NCI-H748 treated with DMSO at 0.1 percent for 48 hours (cell line): ENCODE measurements around the gene TSC2.
"Not testable (repeated sequence)": the region's sequence is repeated elsewhere in the genome, so short reads cannot be mapped to it uniquely, and the experiment has no call there.

Experiments used
- DNase-seq: peaks from one replicate; lab custom pipeline; 2025; lab: John Stamatoyannopoulos, UW

Gene TSC2

DNA sequence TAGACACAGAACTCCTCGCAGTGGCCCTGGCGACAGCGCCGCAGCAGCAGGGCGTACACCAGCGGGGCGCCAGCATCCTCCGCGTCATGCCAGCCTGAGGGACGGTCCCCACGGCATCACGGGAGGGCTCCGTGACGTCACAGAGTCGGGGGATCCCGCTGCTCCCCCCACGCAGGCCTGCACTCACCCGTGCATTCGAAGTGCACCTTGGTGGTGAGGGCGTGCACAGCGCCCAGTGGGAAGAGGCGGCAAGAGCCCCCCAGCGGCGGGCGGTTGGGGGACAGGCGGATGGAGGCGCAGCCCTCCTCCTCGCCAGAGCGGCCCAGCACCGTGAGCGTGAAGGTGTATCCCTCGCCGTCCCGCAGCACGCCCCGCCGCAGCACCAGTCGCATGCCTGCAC, 58.4 kb downstream of the TSC2 start:
- not testable (repeated sequence) for DNase-seq

DNA sequence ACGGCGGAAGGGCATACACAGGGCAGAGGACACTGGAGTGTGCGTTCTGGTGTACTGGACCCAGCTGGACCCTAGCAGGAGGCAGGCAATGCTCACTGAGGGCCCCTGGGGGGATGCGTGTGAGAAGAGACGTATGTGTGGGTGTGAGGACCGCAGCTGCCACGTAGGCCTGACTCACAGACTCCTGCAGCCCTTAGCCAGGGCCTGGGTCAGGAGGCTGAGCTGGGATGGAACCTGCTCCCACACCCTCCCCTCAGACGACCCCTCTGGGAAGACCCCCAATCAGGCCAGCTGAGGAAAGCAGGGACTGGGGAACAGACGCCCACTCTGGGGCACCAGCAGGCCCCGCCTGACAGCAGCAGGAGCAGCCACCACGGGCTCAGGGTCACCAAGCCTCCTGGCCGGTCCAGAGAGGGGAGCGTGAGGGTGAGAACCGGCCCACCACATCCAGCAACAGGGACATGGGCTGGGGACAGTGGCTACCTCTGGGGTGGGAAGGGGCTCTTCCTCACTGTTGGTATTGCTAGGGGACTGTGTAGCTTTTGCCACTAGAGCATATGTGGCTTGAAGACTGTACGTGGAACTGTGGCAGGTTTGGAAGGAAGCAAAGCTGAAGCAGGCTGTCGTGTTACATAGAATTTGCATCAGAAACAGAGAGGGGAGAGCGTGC, 59.5 kb downstream of the TSC2 start:
- DNase-seq: not testable (repeated sequence)

DNA sequence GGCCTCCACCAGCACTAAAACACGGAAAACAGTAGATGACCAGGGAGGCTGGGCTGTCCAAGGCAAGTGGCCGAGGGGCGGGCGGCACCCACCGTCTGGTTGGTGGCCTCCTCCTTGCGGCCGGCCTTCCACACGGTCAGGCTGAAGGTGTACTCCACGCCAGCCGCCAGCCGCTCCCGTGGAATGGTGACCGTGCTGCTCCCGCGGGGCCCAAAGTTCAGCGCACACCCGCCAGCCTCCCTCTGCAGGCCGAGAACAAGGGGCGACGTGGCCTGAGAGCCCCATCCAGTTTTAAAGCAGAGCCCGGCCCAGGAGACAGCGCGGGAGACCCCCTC, 60.0 kb downstream of the TSC2 start:
- not testable (repeated sequence) for DNase-seq

DNA sequence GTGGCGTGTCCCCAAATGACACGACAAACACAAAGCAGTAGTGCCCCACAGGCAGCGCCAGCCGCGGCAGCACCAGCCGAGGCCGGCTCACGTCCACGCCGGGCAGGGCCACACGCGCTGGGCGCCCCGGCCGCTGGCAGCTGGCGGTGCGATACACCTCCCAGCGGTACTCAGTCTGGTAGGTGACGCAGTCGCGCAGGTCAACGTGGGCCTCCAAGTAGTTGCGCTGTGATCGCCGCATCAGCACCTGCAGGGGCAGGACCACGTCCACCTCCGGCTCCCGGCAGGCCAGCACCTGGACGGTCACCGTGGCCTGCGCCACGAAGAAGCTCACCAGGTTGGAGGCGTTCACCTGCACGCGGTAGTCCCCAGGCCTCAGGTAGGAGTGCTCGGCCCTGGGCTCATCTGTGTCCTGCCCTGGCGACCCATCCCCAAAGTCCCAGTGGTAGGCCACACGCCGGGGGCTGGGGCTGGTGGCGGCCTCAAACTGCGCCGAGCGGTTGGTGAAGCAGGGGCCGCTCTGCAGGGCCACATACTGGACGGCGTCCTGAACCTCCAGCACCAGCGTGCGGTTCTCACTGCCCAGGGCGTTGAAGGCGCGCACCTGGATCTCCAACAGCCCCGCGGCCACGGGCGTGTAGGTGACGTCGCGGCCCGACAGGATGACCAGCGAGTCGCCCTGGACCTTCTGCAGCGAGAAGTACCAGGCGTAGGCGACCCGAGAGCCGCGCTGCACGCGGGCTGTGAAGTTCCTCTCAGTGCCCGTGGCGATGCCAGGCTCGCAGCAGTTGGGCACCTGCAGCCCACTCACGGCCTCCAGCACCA, 60.9 kb downstream of the TSC2 start:
- not testable (repeated sequence) for DNase-seq

DNA sequence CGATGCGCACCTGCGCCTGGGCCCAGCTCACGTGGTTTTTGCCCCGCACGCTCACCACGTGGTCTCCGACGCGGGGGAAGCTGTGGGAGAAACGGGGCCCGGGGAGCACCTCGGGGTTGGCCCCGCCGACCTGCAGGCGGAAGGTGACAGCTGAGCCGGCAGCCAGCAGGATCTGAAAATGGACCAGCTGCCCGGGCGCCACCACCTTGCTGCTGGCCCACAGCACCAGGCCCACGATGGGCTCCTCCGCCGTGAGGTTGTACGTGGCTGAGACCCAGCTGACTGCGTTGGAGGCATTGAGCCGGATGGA, 61.4 kb downstream of the TSC2 start:
- DNase-seq: not testable (repeated sequence)

DNA sequence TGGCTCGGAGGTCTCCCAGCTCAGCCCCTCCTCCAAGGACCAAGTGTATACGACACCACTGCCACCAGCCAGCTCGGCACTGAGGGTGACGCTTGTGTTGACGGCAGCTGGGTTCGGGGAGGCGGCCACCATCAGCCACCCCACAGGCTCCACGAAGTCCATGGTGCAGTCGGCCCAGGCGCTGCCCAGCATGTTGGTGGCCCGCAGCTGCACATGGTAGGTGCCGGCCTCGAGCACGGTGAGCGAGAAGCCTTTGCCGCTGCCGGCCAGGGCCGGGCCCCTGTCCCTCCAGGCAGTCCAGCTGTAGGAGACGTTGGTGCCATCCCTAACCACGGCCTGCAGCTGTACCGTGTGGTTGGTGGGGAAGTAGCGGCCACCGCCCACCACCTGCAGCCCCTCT, 62.1 kb downstream of the TSC2 start:
- DNase-seq: not testable (repeated sequence)

DNA sequence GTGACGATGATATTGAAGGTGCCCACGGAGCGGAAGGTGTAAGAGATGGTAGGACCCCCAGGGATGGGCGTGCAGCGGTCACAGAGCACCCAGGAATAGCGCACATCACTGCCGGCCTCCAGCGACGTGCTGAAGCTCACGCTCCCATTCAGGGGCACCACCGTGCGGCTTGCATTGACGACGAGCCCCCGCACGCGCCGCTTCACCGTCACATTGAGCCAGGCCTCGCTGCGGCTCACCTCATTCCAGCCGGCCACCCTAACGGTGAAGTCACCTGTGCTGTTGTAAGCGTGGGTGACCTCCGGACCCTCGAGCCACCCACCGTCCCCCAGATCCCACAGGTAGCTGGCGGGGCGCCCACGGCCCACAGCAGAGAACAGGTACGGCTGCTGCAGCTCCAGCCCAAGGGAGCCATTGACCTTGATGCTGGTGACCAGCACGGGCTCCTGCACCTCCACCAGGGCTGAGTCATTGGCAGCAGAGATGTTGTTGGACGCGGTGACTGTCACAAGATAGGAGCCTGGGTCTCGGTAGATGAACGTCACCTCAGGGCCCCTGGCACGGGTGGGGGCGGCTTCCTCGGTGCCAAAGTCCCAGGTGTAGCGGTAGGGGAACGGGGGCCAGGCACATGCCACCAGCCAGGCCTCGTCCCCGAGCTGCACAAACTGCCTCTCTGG, 62.7 kb downstream of the TSC2 start:
- DNase-seq: not testable (repeated sequence)

DNA sequence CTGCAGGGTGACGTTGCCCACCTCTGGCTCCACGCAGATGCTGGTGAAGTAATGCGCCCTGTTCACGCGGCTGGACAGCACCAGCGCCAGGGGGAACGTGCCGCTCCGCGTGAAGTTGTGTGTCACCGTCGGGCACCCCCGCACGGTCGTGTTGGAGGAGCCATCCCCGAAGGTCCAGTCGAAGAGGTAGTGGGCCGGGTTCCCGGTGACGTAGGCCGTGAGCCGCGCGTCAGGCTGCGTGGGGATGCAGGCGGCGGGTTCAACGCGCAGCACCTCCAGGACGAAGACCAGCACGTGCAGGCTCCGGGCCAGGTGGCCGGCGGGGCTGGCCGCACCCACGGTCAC, 63.2 kb downstream of the TSC2 start:
- not testable (repeated sequence) for DNase-seq

DNA sequence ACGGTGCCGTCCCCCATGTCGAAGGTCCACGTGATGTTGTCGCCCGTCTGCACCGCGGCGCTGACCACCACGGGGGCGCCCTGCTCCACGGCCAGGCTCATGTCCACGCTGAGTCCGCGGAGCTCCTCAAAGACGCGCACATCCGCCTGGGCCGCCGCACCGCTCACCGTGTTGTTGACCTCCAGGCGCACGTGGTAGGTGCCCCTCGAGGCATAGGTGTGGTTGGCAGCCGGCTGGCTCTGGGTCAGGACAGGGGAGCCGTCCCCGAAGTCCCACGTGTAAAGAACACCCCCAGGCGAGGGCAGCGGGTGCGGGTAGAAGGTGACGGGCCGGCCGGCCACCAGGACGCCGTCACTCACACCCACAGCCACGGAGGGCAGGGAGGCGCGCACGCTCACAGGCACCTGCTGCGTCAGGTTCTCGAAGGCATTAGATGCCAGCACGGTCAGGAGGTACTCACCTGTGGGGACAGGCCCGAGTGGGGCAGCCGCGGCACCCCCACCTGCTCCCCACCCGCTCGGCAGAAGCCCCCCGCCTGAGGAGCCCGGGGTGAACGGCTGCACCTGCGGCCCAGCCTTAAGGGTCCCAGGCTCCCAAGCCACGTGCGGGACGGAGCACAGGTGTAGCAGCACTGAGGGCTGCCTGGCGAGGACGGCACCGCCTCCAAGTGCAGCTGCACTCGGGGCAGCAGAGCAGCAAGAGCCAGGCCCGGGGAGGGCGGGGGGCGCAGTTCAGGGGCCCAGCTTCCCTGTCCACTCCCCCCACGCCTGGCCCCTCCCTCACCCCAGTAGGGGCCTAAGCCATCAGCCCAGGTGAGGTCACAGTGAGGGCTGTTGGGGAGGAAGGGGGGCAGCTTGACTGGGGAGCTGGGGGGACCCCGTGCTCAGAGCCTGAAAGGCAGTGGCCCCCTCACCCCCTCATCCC, 63.9 kb downstream of the TSC2 start:
- DNase-seq: not testable (repeated sequence)

DNA sequence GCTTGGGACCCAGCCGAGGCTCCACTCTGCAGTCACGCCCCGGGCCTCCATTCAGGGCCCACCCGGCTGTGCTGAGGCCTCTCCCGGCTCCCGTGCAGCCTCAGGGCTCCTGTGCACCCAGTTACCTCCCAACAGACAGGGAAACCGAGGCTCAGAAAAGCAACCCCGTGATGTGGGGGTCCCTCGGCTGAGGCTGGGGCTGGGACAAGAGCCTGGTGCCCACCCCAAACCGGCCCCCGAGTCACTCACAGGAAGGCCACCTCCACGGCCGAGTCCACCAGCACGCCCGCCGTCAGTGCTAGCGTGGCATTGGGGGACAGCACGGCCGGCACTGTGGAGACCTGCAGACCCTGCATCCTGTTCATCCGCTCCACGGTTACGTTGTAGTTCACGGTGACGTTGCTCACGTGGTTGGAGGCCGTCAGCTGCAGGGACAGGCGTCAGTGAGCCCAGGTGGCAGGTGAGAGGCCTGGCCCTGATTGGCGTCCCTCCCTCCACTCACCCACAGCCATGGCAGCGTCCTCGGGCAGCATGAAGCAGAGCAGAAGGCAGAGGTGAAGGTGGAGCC, 64.8 kb downstream of the TSC2 start:
- not testable (repeated sequence) for DNase-seq

DNA sequence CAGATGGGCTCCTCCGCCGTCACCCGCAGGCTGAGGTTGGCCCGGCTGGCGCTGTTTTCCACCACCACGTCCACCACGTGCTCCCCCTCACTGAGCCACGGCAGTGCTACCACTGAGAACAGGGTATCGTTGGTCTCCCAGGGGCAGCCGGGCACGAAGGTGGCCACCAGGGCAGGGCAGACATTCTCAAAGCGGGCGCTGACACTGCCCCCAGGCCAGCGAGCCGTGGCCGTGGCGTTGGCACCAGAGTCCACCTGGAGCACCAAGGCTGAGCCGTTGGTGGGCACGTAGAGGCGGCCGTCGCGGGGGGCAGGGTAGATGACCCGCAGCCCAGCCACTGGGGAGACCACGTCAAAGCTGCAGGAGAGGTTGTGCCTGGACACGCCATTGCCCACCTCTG, 66.4 kb downstream of the TSC2 start:
- not testable (repeated sequence) for DNase-seq

DNA sequence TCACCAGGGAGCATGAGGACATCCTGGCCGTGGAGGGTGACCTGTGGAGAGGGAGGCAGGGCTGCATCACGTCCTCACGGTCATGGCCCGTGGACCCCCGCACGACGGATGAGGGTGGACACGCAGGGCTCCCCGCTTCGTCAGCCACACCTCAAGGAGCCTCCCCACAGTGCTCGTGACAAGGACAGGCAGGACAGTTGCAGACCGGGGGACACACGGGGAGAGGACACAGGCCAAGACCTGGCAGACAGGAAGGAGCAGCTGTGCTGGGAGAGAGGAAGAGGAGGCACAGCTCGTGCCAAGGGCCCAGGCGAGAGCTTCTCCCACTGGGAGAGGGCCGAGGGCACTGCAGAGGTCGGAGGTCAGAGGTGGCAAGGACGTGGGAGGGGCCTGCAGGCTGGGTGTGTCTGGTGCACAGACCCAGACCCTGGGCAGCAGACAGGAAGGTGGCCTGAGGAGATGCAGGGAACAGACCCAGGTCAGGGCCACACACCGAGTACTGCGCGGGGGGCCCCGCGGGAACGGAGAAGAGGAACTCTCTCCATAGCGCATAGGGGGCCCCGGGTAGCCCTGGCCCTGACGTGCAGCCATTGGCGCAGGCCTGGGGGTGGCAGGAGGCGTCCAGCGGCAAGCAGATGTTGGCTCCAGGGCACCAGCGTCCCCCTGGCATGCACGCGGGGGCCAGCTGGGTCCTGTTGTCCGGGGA, 67.3 kb downstream of the TSC2 start:
- DNase-seq: not testable (repeated sequence)

DNA sequence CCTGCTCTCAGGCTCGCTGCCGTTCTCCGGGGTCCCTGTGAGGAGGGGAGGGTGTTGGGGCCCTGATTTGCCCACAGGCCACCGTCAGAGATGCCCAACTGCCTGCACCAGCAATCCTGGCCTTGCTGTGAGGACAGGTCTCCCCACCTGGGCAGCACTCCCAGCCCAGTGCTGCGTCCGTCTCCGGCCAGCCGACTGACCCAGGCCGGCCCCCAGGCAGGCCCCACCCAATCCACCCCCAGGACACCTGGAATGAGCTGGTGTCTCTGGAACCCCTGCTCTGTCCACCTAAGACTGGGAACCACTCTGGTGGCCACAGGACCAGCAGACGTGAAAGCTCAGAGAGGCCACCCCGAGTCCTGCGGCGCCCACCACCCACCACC, 67.8 kb downstream of the TSC2 start:
- DNase-seq: no peak

DNA sequence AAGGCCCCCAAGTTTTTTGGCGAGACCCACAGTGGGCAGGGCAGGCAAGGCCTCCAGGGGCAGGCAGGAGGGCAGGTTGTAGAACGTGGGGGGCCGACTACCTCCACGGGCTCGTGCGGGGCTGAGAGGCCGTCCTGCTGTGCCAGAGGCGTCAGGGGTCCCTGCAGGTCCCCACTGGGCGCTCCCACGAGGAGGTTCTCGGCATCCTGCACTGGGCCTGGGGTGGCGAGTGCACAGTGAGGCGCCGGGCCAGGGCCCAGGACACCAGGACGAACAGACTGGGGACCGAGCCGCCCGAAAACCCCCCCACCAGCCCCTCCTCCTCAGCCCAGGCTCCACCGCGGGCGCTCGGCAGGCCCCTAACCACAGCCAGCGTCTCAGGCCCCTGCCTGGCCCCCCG, 68.6 kb downstream of the TSC2 start:
- not testable (repeated sequence) for DNase-seq

DNA sequence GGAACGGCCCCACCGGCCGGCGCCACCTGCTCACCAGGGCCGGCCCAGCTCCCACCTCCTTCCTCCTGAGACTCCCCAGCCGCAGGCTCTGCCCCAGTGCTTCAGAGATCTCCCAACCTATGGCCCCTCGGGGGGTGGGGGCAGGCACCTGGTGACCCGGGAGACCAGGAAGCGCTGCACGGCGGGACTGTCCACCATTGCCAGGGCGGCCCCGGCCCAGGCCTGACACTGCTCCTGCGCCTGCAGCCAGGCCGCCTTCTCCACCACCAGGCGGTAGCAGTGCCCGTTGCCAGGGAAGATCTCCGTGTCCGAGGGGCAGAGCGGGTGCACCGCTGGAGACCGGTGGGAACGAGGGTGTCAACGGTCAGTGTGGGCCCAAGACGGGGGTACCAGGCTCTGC, 69.6 kb downstream of the TSC2 start:
- not testable (repeated sequence) for DNase-seq

DNA sequence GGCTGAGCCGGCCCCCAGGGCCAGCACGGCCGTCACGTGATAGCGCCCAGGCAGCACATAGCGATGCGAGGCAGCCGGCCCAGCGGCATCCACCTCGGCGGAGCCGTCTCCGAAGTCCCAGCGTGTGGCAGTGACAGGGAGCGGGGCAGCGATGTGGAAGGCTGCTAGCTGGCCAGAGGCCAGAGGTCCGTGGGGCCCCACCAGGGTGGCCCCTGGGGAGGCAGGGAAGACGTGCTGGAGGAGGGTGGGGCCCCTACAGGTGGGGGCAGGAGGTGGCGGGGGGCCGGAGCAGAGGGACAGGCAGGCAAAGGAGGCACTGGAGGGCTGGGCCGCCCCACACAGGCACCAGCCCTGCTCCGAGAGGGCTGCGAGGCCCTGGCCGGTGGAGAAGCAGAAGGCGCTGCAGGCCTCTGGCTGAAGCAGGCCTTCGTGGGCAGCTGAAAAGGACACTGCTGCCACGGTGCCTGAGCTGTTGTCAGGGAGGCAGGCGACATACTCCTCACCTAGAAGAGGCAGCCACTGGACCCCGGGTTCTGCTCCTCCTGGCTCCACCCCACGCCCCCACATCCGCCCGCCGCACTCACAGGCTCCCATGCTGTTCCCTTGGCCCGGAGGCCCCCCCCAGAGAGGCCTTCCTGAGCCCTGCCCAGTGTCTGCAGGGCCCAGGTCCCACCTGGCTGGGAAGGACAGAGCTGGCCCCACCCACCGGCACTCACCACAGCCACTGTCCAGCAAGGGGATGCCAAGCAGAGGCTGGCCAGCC, 70.4 kb downstream of the TSC2 start:
- not testable (repeated sequence) for DNase-seq

DNA sequence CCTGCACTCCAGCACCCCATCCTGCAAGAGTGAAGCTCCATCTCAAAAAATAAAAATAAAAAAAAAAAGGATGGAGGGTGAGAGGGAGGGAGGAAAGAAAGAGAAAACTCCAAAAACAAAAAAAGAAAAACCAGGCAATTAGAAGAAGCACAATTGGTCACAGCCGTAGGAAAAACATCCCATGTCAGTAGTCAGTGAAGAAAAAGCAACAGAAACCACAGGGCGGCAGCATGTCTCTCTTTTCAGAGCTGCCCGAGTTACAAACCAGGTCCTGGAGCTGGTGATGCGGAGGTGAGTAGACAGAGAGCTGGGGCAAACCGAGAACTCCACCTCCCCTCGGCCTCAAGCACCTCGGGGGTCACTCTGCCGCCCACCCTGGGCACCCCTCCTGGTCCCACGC, 73.5 kb downstream of the TSC2 start:
- DNase-seq: not testable (repeated sequence)

DNA sequence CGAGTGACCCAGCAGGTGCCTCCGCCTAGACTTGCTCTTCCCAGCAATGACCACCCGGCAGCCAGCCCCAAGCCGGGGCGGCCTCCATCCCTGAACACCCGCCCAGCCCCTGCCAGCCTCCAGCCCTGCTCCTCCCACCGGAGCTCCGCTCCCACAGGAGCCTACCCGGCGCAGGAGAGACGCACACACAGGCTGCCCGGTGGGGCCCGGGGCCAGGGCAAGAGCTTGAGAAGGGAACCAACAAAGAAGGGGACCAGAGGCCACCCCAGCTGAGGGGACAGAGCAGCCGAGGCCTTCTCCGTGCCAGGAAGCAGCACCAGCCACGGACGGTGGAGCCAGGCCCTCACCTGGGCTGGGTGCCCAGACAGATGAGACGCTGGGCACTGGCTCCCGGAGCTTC, 74.1 kb downstream of the TSC2 start:
- no peak for DNase-seq

DNA sequence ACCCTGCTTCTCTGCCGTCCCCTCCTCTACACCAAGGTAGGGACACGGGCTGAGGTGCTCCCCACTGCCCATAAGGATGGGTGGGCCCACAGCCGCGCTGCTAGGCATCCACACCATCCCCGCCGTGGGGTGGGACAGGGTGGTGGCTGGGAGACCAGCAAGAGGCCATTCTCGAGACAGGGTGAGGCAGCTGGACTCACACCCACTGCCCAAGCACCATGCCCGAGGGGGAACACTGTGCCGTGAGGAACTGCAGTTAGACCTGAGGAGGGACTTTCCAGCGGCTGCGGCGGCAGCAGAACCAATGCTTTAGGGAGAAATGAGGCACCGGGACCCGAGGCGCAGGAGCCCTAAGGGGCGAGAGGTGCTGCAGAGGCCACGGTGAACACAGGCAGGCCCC, 74.6 kb downstream of the TSC2 start:
- DNase-seq: no peak

DNA sequence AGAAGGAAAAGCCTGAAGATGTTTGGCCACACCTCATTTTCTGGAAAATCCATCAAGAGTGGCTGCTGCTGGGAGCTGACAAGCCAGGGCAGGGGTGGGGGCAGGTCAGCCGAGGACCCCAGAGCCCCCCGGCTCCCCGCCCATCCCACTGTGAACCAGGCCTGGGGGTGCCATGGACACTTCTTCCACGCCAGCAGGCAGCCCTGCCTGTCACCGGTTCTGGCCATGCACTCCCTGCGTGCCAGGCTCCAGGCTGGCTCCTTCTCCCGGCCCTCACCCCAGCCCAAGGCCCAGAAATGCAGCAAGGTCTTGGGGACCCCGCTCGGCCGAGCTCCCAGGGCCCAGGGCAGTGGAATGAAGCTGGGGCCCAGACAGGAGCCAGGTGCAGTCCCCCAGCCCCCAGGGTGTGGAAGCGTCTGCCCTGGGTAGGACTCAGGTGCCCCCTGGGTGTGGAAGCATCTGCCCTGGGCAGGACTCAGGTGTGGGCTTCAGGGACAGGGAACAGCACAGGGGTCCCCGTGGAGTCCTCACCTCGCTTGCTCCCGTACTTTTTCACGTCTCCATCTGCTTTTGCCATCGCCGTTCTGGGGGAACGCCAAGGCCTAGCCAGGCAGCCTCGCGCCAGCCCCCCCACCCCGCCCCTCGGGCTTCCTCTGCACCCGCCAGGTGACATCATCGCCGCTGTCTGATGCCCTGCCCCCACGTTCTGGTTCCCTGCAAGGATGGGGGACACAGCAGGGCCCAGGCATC, 75.3 kb downstream of the TSC2 start:
- not testable (repeated sequence) for DNase-seq
